Subcutaneous abdominal adipose tissue (tissue), 5 donors: ENCODE measurements around the gene DPP6.

ENCODE experiments used
- H3K27ac ChIP-seq: one replicate; pipeline ENCODE4 v1.7.0; 2013; ENCODE audit warnings: low read depth, mild to moderate bottlenecking, inconsistent platforms, low read length, moderate library complexity
- H3K27me3 ChIP-seq, 5 donors: one replicate each; pipeline ENCODE4 v1.7.0; 2013; ENCODE audit warnings: low read length in 5 of 5, inconsistent platforms in 1 of 5; ENCODE audit not compliant: control insufficient read depth in 5 of 5, insufficient read depth in 4 of 5
- H3K36me3 ChIP-seq, 5 donors: one replicate each; pipeline ENCODE4 v1.7.0; 2013; ENCODE audit warnings: low read length in 5 of 5; ENCODE audit not compliant: control insufficient read depth in 5 of 5, insufficient read depth in 5 of 5
- H3K4me1 ChIP-seq, 5 donors: one replicate each; pipeline ENCODE4 v1.7.0; 2013; ENCODE audit warnings: low read length in 5 of 5, mild to moderate bottlenecking in 3 of 5, moderate library complexity in 1 of 5; ENCODE audit not compliant: control insufficient read depth in 5 of 5, insufficient read depth in 5 of 5
- H3K4me3 ChIP-seq, 5 donors: one replicate each; pipeline ENCODE4 v1.7.0; 2013; ENCODE audit warnings: low read length in 5 of 5, low read depth in 1 of 5
- H3K9ac ChIP-seq, 5 donors: one replicate each; pipeline ENCODE4 v1.7.0; 2013; ENCODE audit warnings: low read length in 5 of 5, mild to moderate bottlenecking in 4 of 5, moderate library complexity in 3 of 5
- H3K9me3 ChIP-seq, 5 donors: one replicate each; pipeline ENCODE4 v1.7.0; 2013; ENCODE audit warnings: low read length in 5 of 5; ENCODE audit not compliant: control insufficient read depth in 5 of 5
- donor health status: healthy.
- donor health status: healthy.
- donor health status: healthy.
- donor health status: healthy.
- donor health status: healthy.

Gene DPP6

DNA sequence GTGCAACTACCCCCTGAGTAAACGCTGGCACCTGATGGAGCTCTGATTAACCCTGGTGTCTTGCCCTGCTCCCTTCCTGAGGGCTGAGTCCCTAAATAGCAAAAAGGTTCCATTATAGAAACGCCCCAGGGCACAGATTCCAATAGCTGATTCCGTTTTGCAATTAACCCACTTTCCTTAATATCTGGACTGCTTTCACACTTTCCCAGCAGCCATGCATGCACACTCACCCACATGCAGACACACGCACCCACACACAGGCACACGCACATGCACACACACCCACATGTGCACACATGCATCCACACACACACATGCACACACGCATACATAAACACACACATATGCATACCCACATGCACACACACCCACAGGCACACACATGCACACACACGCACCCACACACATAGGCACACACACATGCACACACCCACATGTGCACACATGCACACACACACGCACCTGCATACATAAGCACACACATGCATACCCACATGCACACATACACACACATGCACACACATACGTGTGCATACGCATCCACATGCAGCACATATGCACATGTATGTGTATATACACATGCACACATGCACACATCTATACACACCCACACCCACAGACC lies 821.4 kb downstream of the DPP6 start:
- H3K4me3 ChIP-seq: no peak overlapping the region
- no peaks in the 10 kb centered on the region for H3K4me1 ChIP-seq
- no peaks in the 10 kb centered on the region for H3K36me3 ChIP-seq
- H3K9ac ChIP-seq: no peak overlapping the region
- no peak overlapping the region for H3K27ac ChIP-seq
- no peaks in the 10 kb centered on the region for H3K9me3 ChIP-seq
- H3K27me3 ChIP-seq: peaks cover 6 to 30% (median 20%) of the 10 kb centered on the region in 5 donors

DNA sequence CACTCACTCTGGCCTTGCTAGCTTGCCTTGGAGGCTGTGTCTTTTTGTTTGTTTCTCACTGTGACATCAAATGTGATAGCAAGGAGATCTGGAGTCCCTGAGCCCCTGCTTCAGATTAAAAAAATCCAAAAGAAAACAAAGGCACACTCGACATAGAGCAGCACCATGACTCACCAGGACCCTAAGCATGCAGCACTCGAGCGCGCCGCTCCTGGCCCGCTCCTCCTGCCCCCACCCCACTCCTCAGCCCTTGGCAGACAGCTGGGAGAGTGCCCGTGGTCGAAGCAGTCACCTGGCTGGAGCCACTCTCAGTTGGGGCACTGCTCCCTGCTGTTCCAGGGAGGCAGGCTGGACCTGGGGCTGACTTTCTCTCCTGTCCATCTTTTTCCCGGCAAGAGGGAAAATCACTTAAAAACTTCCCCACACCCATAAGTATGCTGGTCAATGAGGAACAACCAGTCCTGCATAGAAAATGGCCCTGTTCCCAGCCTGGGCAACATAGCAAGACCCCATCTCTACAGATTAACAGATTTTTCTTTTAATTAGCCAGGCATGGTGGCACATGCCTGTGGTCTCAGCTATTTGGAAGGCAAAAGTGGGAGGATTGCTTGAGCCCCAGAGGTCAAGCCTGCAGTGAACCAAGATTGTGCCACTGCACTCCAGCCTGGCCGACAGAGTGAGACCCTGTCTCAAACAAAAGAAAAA lies 822.4 kb downstream of the DPP6 start:
- H3K4me3 ChIP-seq: no peak overlapping the region
- no peak overlapping the region for H3K9ac ChIP-seq
- peaks cover 0 to 21% (median 12%) of the 10 kb centered on the region in 5 donors for H3K27me3 ChIP-seq
- H3K9me3 ChIP-seq: no peaks in the 10 kb centered on the region
- no peak overlapping the region for H3K27ac ChIP-seq
- H3K36me3 ChIP-seq: no peaks in the 10 kb centered on the region
- H3K4me1 ChIP-seq: no peaks in the 10 kb centered on the region

DNA sequence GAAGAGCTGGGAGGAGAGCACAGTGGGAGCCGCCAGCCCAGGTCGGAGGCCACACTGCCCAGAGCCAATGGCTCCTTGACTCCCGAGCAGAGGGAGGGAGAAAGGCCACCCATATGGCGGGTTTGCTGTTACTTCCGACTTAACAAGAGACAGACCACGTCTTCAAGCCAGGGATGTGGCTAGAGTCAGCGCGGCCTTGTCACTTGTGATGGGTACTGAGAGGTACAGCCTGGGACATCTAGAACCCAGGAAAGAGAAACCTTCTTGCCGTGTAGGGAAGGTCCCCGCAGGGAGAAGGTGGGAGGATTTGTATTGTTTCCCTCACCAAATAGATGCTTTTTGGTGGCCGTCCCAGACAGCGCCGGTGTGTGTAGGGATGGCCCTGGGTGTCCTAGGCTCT lies 823.1 kb downstream of the DPP6 start:
- Histone ChIP-seq H3K27ac (no peak overlapping the region), H3K36me3 (no peaks in the 10 kb centered on the region), H3K9me3 (no peaks in the 10 kb centered on the region), H3K9ac (no peak overlapping the region), H3K4me3 (no peak overlapping the region), H3K27me3 (peaks cover 0 to 21% (median 12%) of the 10 kb centered on the region in 5 donors), H3K4me1 (no peaks in the 10 kb centered on the region)

DNA sequence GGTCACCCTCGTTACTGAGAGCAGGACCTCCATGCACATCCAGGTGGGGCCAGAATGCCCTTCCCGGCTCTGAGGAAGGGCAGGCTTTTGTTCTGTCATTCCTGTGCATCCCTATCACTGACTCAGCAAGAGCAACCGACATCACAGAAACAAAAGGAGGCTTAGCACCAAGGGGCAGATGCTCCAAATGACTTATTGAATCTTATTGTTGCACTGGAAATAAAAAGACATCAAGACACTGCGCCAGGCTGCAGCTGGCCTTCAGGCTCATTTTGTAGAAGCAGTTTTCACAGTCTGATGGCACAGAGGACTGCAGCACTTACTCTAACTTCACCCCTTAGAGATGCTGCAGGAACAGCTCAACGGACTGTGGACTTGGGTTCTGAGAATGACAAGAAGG lies 824.3 kb downstream of the DPP6 start:
- Histone ChIP-seq H3K27ac (no peak overlapping the region), H3K36me3 (no peaks in the 10 kb centered on the region), H3K9ac (no peak overlapping the region), H3K9me3 (no peaks in the 10 kb centered on the region), H3K4me1 (no peaks in the 10 kb centered on the region), H3K27me3 (peaks cover 0 to 21% (median 12%) of the 10 kb centered on the region in 5 donors), H3K4me3 (no peak overlapping the region)

DNA sequence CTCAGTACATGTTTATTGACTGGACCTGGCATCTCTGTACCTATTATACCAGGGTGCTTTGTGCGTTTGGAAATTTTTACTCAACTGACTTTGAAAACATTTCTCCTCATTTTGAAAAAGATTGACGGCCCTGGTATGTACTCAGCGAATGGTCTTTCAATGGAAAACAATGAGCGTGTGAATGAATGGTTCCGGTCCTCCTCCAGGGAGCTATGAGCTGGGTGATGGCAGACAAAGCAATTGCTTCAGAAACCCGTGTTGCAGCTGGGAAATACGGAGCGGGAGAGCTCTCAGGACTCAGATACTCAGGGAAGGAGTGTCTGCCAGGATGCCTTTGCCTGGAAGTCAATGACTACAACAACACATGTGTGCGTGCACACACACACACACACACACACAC lies 824.8 kb downstream of the DPP6 start:
- H3K4me3 ChIP-seq: no peak overlapping the region
- no peaks in the 10 kb centered on the region for H3K4me1 ChIP-seq
- H3K27me3 ChIP-seq: peaks cover 0 to 18% (median 12%) of the 10 kb centered on the region in 5 donors
- no peaks in the 10 kb centered on the region for H3K9me3 ChIP-seq
- H3K27ac ChIP-seq: no peak overlapping the region
- H3K9ac ChIP-seq: no peak overlapping the region
- no peaks in the 10 kb centered on the region for H3K36me3 ChIP-seq

DNA sequence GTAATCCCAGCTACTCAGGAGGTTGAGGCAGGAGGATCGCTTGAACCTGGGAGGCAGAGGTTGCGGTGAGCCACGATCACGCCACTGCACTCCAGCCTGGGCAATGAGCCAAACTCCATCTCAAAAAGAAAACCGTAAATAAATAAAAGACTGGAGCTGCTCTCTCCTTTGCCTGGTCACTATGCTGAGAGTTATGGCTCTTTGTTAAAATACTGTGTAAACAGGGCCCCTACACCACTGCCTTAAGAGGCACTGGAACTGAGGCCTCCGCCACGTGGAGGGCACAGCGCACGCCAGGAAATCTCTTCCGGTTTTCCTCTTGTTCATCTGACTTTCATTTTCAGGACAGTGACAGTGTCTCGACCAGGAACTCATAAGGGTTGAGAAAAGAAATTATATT lies 827.4 kb downstream of the DPP6 start:
- no peak overlapping the region for H3K4me3 ChIP-seq
- H3K9me3 ChIP-seq: peaks cover 0 to 5% (median 0%) of the 10 kb centered on the region in 5 donors
- no peaks in the 10 kb centered on the region for H3K36me3 ChIP-seq
- H3K9ac ChIP-seq: no peak overlapping the region
- H3K27me3 ChIP-seq: peaks cover 0 to 17% (median 8%) of the 10 kb centered on the region in 5 donors
- no peak overlapping the region for H3K27ac ChIP-seq
- no peaks in the 10 kb centered on the region for H3K4me1 ChIP-seq

DNA sequence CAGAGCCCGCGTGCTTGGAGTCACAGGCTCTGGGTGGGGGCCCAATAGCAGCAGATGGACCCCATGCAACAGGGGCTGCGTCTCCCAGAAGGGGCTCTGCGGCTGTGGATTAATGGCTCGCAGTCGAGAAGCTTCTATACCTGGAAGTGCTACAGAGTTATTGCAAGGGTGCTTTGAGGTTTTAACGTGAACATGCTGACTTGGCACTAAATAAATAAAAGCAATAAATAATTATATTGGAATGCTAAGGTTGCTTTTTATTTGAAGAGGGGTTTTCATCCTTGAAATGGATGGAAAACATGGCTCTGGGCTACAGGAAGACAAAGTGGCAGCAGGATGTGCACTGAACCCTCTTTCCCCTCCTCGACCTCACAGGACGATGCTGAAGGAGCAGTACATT lies 828.3 kb downstream of the DPP6 start:
- no peaks in the 10 kb centered on the region for H3K4me1 ChIP-seq

DNA sequence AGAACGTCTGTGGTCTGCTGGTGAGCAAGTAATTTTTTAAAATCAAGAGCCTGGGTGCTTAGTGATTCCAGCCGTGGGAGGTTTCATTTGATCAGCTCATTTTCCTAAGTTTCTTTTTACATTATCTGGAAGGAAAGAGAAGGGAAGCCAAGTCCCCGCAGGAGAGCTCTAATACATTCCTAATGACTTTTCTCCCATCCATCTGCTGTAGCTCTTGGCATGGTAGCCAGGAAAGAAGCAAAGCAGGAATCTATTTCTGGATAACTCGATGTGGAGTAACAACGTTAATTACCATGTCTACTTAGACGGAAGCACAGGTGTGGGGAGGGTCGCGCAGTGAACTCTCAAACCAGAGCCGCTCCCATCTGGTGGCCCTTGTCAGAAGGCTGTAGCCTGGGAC lies 828.8 kb downstream of the DPP6 start:
- no peaks in the 10 kb centered on the region for H3K4me1 ChIP-seq
- no peak overlapping the region for H3K9ac ChIP-seq

More for the DNA sequence above, 828.3 kb downstream of the DPP6 start:
- peaks cover 0 to 16% (median 4%) of the 10 kb centered on the region in 5 donors for H3K27me3 ChIP-seq
- H3K9ac ChIP-seq: no peak overlapping the region
- no peaks in the 10 kb centered on the region for H3K36me3 ChIP-seq
- H3K27ac ChIP-seq: no peak overlapping the region
- H3K4me3 ChIP-seq: no peak overlapping the region
- peaks cover 0 to 5% (median 0%) of the 10 kb centered on the region in 5 donors for H3K9me3 ChIP-seq

DNA sequence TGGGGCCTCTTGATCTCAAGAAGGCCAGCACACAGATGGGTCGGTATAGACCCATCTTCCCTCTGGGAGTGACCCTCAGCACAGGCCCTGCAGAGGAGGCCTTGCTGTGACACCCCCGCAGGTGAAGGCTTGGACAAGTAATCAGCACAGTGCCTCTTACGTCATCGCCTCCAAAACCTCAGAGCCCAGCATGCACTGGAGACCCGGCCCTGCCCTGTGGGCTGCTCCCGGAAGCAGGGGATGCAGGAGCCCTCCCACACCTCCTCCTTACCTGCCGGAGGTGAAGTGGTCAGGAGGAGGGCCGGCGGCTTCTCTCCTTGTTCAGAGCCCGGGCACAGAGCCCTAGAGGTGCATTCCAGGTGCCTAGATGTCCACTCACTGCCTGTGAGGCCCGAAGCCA lies 829.3 kb downstream of the DPP6 start:
- H3K9me3 ChIP-seq: peaks cover 0 to 5% (median 0%) of the 10 kb centered on the region in 5 donors
- H3K27me3 ChIP-seq: peaks cover 0 to 11% (median 1%) of the 10 kb centered on the region in 5 donors
- H3K27ac ChIP-seq: no peak overlapping the region
- H3K9ac ChIP-seq: no peak overlapping the region
- no peaks in the 10 kb centered on the region for H3K36me3 ChIP-seq
- H3K4me3 ChIP-seq: no peak overlapping the region
- H3K4me1 ChIP-seq: no peaks in the 10 kb centered on the region

More for the DNA sequence above, 828.8 kb downstream of the DPP6 start:
- H3K27me3 ChIP-seq: peaks cover 0 to 12% (median under 1%) of the 10 kb centered on the region in 5 donors
- H3K9me3 ChIP-seq: peaks cover 0 to 5% (median 0%) of the 10 kb centered on the region in 5 donors
- H3K27ac ChIP-seq: no peak overlapping the region
- no peak overlapping the region for H3K4me3 ChIP-seq
- H3K36me3 ChIP-seq: no peaks in the 10 kb centered on the region

DNA sequence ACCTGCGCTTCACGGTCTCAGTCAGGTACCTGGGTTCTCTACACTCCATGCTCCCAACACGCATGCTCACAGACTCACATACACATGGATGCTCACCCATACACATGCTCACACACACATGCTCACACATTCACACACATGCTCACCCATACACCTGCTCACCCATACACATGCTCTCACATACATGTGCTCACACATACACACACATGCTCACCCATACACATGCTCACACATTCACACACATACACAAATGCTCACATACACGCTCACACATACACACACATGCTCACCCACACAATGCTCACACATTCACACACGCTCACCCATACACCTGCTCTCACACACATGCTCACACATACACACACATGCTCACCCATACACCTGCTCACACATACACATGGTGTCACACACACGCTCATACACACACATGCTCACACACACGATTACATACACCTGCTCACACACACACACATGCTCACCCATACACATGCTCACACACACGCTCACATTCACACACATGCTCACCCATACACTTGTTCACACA lies 830.8 kb downstream of the DPP6 start:
- Histone ChIP-seq H3K36me3 (no peaks in the 10 kb centered on the region), H3K27ac (no peak overlapping the region), H3K4me3 (no peak overlapping the region)

More for the DNA sequence above, 830.8 kb downstream of the DPP6 start:
- H3K9ac ChIP-seq: no peak overlapping the region
- no peaks in the 10 kb centered on the region for H3K4me1 ChIP-seq
- peaks cover 0 to 6% (median 0%) of the 10 kb centered on the region in 5 donors for H3K27me3 ChIP-seq
- peaks cover 0 to 5% (median 0%) of the 10 kb centered on the region in 5 donors for H3K9me3 ChIP-seq
